Stimulated activated CD4-positive, alpha-beta T cell treated with anti-CD3 and anti-CD28 coated beads, Interleukin-4, amount 100 ng/mL, for 1 hour (primary cell): ENCODE data around the gene HOXD8.

Source experiments
- DNase-seq: peaks from one replicate; pipeline ENCODE4 v3.0.0-alpha.2; 2020

Gene HOXD8

GRCh38 chr2:176103742-176104315, 25.7 kb upstream of the HOXD8 start:
- no peak for DNase-seq

GRCh38 chr2:176104316-176105077, 25.0 kb upstream of the HOXD8 start:
- no peak for DNase-seq

GRCh38 chr2:176105078-176105729, 24.3 kb upstream of the HOXD8 start:
- DNase-seq: no peak

GRCh38 chr2:176105730-176106580, 23.6 kb upstream of the HOXD8 start:
- DNase-seq: no peak

GRCh38 chr2:176106581-176107539, 22.6 kb upstream of the HOXD8 start, which contains the start of gene HOXD11:
Gene HOXD11, plus strand, starts transcription at chr2:176107280. Its CDS starts 76 bp downstream, at chr2:176107356.
- no peak for DNase-seq

GRCh38 chr2:176107731-176108181, 21.7 kb upstream of the HOXD8 start:
- DNase-seq: no peak

GRCh38 chr2:176109192-176109901, 20.2 kb upstream of the HOXD8 start:
- no peak for DNase-seq

GRCh38 chr2:176109946-176110345, 19.6 kb upstream of the HOXD8 start:
- no peak for DNase-seq

GRCh38 chr2:176110415-176111308, 18.8 kb upstream of the HOXD8 start:
- no peak for DNase-seq

GRCh38 chr2:176111309-176111663, 18.2 kb upstream of the HOXD8 start:
- no peak for DNase-seq

- DNase-seq: no peak
These were observed 17.6 kb upstream of the HOXD8 start for GRCh38 chr2:176111846-176112374.

- DNase-seq: no peak
These were observed 16.9 kb upstream of the HOXD8 start for GRCh38 chr2:176112375-176113302.

- DNase-seq: no peak
These were observed 15.2 kb upstream of the HOXD8 start for GRCh38 chr2:176114120-176114929.

GRCh38 chr2:176114930-176115625, 14.4 kb upstream of the HOXD8 start:
- DNase-seq: no peak

GRCh38 chr2:176115883-176116813, 13.4 kb upstream of the HOXD8 start, which contains the start of gene HOXD10:
Gene HOXD10, plus strand, starts transcription at chr2:176116778. Its CDS starts 56 bp downstream, at chr2:176116834.
- DNase-seq: no peak
